NCI-H774 (cell line): ENCODE measurements around the gene TEX11.
"Not testable (repeated sequence)": the region's sequence is repeated elsewhere in the genome, so short reads cannot be mapped to it uniquely, and the experiment has no call there.

ENCODE experiments used
- DNase-seq: peaks from one replicate; lab custom pipeline; 2025; lab: John Stamatoyannopoulos, UW

The TEX11 gene

DNA sequence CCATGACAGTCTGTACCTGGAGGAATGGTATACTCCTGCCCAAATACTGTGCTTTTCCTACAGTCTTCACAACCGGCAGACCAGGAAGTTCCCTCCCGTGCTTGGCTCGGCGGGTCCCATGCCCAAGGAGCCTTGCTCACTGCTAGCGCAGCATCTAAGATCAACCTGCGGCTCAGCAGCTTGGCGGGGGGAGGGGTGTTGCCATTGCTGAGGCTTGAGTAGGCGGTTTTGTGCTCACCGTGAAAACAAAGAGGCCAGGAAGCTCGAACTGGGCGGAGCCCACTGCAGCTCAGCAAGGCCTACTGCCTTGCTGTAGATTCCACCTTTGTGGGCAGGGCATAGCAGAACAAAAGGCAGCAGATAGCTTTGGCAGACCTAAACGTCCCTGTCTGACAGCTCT, 152.7 kb downstream of the TEX11 start:
- DNase-seq: no peak

DNA sequence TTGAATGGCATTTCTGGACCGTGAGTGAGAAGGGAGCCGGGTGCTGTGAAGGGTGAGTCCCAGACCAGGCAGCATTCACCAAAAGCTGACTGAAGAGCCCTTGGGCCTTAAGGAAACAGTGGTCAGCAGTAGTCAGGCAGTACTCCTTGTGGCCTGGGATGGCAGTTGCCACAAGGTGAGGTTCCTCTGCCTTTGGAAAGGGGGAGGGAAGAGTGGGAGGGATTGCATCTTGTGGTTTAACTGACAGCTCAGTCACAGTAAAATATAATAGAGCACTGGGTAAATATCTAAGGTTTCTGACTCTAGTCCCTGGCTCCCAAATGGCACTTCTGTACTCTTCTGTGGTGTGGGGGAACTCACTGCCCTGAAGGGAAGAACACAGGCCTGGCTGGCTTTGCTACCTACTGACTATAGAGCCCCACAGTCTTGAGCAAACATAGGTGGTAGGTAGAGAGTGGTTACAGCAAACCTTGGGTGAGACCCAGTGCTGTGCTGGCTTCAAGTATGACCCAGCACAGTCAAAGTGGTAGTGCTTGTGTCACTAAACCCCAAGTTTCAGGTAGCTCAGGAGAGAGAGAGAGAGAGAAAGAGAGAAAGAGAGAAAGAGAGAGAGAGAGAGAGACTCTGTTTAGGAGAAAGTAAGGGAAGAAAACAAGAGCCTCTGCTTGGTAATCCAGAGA, 154.2 kb downstream of the TEX11 start:
- DNase-seq: no peak

DNA sequence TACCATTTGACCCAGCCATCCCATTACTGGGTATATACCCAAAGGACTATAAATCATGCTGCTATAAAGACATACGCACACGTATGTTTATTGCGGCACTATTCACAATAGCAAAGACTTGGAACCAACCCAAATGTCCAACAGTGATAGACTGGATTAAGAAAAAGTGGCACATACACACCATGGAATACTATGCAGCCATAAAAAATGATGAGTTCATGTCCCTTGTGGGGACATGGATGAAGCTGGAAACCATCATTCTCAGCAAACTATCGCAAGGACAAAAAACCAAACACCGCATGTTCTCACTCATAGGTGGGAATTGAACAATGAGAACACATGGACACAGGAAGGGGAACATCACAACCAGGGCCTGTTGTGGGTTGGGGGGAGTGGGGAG, 174.7 kb downstream of the TEX11 start:
- DNase-seq: not testable (repeated sequence)

DNA sequence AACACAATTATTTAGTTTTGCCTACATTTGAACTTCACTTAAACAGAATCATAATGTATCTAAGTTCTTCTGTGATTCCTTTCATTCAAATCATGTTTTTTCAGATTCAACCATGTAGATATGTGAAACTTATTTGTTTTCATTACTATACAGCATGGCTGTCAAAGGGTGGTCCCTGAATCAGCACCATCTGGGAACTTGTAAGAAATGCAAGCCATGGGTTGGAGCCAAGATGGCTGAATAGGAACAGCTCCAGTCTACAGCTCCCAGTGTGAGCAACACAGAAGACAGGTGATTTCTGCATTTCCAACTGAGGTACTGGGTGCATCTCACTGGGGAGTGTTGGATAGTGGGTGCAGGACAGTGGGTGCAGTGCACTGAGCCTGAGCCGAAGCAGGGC, 180.6 kb downstream of the TEX11 start:
- DNase-seq: not testable (repeated sequence)

DNA sequence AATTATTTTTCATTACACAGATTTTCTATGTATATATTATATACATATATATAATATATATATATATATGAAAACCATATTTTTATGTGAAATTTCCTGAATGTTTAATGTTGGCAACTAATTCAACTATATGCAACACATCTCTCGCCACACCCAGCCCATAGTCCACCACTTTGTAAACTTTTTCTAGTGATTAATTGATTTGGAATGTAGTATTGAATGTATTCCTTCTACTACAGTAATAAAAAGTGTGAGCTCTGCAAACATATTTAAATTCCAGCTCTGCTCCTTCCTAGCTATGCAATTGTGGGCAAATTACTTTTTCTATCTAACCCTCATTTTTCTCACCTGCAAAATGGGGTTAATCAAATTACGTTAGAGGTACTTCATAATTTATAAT, 187.8 kb downstream of the TEX11 start:
- DNase-seq: no peak

DNA sequence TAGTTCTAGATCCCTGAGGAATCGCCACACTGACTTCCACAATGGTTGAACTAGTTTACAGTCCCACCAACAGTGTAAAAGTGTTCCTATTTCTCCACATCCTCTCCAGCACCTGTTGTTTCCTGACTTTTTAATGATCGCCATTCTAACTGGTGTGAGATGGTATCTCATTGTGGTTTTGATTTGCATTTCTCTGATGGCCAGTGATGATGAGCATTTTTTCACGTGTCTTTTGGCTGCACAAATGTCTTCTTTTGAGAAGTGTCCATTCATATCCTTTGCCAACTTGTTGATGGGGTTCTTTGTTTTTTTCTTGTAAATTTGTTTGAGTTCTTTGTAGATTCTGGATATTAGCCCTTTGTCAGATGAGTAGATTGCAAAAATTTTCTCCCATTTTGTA, 197.2 kb downstream of the TEX11 start:
- DNase-seq: not testable (repeated sequence)

DNA sequence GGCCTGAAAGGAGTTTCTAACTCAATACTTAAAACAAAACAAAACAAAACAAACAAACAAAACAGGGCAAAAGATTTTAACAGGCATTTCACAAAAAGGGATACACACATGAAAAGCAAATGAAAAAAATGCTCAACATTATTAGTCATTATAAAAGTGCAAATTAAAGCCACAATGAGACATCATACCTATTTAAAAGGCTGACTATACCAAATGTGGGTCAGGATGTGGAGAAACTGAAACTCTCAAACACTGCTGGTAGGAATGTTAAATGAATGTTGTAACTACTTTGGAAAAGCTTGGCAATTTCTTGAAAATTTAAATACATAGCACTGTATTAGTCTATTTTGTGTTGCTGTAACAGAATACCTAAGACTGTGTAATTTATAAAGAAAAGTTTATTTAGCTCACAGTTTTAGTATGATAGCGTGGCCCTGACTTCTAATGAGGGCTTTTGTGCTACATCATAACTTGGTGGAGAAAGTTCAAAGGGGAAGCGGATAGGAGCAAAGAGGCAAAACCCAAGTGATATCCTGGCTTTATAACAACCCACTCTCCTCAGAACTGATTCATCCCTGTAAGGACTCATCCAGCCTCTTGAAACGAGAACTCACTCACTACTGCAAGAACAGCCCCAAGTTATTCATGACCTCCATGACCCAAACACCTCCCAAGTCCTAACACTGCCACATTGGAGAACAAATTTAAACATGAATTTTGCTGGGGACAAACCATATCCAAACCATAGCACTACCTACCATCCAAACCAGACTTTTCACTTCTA, 214.0 kb downstream of the TEX11 start:
- DNase-seq: no peak

DNA sequence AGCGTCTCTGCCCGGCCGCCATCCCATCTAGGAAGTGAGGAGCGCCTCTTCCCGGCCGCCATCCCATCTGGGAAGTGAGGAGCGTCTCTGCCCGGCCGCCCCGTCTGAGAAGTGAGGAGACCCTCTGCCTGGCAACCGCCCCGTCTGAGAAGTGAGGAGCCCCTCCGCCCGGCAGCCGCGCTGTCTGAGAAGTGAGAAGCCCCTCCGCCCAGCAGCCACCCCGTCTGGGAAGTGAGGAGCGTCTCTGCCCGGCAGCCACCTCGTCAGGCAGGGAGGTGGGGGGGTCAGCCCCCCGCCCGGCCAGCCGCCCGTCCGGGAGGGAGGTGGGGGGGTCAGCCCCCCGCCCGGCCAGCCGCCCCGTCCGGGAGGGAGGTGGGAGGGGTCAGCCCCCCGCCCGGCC, 229.1 kb downstream of the TEX11 start:
- not testable (repeated sequence) for DNase-seq

DNA sequence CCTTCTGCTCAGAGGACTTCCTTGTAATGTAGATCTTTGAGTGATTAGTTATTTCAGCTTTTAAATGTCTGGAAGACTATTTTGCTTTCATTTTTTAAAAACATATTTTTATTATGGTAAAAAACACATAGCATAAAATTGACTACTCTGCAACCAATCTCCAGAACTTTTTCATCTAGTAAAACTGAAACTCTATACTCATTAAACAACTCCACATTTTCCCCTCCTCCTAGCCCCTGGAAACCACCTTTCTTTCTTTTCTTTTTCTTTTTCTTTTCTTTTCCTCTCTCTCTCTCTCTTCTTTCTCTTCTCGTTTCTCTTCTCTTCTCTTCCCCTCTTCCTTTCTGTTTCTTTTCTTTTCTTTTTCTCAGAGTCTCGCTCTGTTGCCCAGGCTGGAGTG, 233.2 kb downstream of the TEX11 start:
- no peak for DNase-seq

DNA sequence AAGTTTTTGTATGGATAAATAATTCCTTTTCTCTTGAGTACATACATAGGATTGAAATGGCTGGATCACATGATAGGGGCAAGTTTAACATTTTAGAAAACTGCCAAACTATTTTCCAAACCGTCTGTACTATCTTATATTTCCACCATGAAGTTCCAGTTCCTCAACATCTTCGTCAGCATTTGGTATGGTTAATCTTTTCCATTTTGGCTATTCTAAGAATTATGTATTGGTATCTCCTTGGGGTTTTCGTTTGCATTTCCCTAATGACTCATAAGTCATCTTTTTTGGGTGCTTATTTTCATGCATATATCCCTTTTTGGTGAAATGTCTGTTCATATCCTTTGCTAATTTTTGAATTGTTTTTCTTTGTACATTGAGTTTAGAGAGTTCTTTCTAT, 236.2 kb downstream of the TEX11 start:
- DNase-seq: no peak

DNA sequence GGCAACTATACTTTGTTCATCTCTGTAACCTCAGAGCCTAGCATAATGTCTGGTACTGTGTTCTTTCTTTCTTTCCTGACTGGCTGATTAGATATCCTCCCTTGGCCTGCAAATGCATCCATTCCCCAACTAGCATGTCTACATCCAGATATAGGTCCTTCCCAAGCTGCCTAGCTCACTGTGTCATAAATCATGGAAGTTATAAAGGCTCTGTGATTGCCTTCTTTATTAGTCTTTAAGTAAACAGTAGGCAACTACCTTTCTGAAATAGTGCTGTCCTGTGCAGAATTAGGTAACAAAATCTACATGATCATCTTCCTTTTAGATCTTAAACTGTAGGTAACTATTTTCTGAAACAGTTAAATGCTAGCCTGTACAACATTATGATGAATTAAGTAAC, 239.4 kb downstream of the TEX11 start:
- no peak for DNase-seq

DNA sequence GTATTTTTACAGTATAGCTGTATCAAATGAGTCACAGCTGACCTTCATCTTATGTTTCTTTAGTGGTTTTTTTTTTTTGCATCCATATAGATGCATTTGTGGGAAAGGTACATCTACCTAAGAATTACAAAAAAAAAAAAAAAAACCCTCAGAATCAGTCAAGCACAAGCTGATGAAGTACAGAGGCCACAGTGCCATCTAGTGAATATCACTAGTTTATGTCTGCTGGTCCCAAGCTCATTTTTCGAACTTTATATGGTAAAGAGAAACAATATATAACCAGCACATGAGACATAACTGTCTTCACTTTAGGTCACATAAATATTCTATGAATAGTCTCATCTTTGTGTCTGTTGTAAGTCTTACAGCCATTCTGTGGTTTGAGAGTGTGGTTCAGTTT, 243.8 kb downstream of the TEX11 start:
- no peak for DNase-seq

DNA sequence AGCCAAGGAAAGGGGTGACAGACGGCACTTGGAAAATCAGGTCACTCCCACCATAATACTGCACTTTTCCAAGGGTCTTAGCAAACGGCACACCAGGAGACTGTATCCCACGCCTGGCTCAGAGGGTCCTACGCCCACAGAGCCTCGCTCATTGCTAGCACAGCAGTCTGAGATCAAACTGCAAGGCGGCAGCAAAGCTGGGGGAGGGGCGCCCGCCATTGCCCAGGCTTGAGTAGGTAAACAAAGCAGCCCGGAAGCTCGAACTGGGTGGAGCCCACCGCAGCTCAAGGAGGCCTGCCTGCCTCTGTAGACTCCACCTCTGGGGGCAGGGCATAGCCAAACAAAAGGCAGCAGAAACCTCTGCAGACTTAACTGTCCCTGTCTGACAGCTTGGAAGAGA, 247.4 kb downstream of the TEX11 start:
- DNase-seq: not testable (repeated sequence)

DNA sequence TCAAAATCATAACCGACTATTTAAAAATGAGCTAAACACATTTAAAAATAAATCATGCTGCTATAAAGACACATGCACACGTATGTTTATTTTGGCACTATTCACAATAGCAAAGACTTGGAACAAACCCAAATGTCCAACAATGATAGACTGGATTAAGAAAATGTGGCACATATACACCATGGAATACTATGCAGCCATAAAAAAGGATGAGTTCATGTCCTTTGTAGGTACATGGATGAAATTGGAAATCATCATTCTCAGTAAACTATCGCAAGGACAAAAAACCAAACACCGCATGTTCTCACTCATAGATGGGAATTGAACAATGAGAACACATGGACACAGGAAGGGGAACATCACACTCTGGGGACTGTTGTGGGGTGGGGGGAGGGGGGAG, 251.0 kb downstream of the TEX11 start:
- not testable (repeated sequence) for DNase-seq

DNA sequence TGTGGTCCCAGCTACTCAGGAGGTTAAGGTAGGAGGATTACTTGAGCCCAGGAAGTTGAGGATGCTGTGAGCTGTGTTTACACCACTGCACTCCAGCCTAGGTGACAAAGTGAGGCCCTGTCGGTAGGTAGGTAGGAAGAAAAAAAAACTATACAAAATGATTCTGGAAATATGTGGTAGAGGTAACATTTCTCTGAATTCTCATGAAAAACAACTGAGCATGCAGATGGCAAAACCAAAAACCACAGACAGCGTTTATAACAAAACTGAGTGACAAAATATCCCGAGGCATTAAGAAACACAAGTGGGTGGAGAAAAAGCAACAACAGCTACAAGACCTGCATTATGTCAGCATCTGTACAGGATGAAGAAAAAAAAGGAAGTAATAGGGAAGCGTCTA, 252.2 kb downstream of the TEX11 start:
- DNase-seq: no peak

DNA sequence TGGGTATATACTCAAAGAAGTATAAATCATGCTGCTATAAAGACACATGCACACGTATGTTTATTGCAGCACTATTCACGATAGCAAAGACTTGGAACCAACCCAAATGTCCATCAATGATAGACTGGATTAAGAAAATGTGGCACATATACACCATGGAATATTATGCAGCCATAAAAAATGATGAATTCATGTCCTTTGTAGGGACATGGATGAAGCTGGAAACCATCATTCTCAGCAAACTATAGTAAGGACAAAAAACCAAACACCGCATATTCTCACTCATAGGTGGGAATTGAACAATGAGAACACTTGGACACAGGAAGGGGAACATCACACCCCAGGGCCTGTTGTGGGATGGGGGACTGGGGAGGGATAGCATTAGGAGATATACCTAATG, 260.6 kb downstream of the TEX11 start:
- DNase-seq: not testable (repeated sequence)

DNA sequence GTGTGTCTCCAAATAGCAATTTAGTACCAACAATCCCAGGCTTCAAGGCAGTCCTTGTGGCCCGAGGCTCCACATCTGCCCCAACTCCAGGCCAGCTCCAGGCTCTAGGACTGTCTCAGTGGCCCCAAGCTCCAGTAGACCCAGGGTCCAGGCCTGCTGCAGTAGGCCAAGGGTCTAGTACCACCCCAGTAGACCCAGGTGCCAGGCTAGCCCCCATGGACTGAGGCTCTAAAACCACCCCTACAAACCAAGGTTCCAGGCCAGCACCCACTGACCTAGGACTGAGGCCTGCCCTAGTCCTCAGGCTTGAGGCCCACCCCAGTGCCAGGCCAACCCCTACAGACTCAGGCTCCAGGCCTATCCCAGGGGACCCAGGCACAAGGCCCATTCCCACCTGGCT, 272.3 kb downstream of the TEX11 start:
- DNase-seq: no peak

DNA sequence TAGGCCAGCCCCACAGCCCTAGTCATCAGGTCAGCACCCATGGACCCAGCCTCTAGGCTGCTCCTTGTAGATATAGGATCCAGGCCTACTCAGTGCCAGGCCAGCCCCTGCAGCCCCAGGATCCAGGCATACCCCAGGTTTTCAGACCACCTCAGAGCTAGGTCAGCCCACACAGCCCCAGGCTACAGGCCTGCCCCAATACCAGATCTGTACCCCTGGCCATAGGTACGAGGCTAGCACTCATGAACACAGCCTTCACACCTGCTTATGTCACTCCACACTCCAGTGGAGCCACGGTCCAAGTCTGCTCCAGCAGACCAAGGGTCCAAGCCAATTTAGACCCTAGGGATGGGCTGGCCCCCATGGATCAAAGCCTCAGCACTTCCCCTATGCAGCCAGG, 272.8 kb downstream of the TEX11 start:
- no peak for DNase-seq

DNA sequence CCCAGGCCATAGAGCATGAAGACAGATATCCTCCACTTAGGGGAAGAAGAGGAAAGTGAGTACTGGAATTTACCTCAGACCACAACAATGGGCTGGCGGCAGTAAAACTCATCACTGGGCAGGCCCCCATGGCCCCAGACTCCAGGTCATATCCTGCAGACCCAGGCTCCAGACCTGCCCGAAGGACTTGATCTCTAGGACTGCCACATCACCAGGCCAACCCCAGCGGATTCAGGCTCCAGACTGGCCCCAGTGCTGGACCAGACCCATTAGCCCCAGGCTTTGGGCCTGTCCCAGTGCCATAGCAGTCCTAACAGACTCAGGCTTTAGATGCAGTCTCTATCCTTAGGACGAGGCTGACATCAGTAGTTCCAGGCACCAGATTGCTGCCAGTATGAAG, 273.3 kb downstream of the TEX11 start:
- DNase-seq: no peak

DNA sequence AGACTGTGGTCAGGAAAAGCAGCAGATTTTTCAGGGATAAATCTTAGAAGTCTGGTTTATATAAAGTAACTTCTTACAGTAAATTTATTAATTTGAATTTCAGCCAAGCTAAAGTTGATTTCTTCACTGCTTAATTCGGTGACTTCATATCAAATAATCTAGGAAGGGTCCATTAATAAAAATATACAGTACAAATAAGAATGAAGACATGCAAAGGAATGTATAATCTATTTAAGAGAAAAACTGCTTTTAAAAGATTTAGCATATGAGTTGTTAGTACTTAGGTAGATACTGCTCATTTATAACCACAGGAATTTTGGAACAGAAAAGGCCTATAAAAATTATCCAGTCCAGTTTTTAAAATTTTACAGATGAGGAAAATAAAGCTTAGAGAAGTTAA, 286.8 kb downstream of the TEX11 start:
- no peak for DNase-seq

DNA sequence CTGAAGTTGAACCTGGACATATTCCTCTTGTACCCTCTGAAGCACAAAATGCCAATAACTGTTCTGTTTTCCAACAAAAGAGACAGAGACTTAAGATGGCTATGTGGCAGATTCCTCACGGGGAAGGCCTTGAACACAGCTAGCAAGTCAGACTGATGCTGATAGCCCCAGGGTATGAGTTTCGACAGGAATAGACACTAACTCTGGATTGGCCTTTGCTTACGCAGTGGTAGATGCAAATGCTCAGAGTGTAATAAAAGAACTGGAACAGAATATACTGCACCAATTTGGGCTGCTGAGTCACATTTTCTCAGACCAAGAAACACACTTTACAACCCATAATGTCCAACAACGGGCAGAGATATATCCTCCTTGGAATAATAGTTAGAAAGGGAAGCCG, 290.0 kb downstream of the TEX11 start:
- no peak for DNase-seq

DNA sequence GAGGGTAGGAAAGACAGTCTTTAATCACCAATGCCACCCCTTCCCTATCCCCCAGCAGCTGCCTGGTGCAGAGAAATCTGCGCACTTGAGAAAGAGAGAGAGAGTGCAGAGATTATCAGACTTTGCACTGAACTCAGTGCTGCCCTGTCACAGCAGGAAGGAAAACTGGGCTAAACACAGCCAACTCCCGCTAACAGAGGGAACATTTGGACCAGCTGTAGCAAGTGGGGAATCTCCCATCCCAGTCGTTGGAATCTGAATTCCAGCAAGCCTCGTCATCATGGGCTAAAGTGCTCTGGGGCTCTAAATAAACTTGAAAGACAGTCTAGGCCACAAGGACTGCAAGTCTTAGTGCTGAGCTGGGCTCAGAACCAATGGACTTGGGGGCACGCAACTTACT, 295.2 kb downstream of the TEX11 start:
- no peak for DNase-seq

DNA sequence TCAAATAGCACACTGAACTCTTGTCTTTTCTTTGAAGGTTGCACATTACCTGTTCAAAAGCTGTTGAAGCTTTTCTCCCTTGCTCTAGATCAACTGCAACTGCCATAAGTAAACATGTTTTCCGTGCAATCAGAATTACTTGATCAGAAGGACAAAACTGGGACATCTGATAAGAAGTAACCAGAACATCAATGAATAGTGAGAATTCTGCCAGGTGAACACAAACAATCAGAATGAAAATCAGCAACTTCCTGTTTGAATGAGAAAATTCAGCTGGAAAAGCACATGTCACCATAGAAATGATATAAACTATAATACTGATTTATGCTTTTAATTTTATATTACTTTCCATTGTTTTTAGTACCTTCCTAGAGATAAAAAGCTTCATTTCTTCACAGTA, 303.2 kb downstream of the TEX11 start:
- DNase-seq: no peak

DNA sequence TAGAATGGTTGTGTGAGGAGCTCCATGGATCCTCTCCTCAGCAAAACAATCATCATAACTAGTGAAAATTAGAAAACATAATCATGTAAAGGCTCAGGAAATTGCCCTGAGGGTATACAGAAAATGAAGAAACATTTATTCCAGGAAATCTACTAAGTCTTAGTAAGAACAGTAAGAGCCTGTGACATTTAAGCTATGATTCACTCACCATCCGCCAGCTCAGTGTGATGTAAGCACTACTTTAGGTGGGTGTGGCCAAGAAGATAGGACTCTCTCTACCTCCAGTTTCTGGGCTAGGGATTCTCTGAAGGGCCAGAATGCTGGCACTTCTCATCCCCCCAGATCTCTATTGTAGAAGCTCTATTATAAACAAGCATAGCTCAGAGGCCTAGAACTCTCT, 316.4 kb downstream of the TEX11 start:
- DNase-seq: no peak
